HG02610 (cell line): ENCODE data around the gene CUL2.
A peak's percentile ranks its signal among the peaks of the same experiment; 100 is the strongest.

Experiments used
- ATAC-seq: cut with Tn5 transposase; IDR thresholded peaks from one replicate; pipeline ENCODE4 v1.9.1; 2021; ENCODE audit warnings: mild to moderate bottlenecking, moderate library complexity; ENCODE audit not compliant: unreplicated experiment

The CUL2 gene

GRCh38 chr10:35090162-35090954, at the start of gene CUL2:
Gene CUL2, minus strand, starts transcription at chr10:35090341. Its CDS starts 19,024 bp downstream, at chr10:35071317.
- ATAC-seq, result peak; percentile 94

DNA sequence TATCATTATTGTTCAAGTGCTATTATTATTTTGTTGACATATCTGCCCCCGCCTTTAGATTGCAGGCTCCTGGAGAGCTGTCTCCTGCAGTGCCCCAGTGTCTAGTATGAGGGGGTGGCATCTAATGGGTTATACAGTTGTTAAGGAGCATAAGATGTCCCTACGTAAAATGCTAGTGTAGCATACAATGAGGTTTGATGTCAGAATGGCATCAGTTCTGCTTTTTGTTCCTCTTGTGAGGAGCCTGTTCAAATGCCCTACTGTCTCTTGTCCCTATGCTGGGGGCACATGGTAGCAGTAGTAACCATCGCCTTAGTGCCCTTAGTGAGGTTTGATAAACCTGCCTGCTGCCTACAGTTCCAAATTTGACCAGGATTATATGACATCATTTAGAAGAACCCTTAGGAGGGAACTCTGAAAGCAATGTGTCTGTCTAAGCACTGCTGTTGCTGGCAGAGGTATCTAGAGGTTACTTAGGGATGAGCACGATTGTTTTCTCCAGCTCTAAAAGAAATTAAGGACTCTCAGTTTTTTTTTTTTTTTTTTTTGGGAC, 46.2 kb upstream of the CUL2 start:
- peak; percentile 57 for ATAC-seq

DNA sequence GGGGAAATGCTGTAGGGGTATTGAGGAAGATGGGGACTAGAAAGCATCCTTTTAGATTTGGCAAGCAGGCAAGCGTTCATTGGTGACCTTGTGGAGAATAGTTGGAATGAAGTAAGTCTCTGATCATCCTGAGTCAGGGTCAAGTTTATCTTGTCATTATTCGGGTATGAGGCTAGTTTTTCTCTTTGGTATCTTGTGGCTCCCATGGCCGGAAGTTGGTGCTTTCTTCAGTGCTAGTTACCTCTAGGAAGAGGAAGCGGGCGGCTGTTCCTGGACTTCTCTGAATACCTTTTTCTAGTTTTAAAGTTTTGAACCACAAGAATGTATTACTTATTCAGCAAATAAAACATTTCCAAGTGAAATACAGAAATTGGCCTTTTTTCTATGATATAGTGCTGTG, 45.7 kb upstream of the CUL2 start:
- ATAC-seq, result no peak

DNA sequence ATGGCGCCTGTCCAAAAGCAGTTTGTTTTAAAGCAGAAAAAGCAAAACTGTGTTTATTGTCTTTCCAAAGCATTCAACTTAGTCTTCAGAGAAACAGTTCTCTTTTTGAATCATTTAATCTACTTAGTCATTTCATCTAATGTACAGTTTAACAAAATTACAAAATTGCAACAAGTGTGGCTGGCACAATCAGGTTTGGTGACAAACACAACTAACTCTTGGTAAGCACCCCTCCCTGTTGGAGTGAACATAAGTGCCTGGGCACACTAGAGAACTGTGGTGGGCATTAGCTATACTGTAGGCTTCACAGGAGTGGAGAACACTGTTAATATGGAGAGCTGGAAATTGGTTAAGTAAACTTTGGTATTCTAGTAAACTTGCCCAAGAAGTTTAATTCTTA, 43.4 kb upstream of the CUL2 start:
- no peak for ATAC-seq

DNA sequence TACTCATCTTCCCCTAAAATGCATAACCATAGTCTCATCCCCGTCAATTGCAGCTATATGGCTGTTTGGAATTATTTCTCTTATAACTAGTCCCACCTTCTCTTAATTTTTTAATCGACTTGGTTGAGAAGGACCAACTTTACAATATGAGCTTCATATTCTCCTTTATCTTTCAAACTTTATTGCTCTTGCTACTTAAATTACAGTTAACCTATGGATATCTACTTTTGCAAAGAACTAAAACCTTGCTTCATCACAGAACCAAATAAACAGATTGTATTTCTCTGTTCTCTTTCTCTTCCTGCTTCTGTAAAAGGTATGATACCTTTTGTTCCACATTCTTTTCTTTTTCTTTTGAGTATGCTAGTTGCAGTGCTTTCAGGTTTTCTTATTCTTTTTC, 42.6 kb upstream of the CUL2 start:
- ATAC-seq, result no peak

- no peak for ATAC-seq
These were observed 40.5 kb upstream of the CUL2 start for GRCh38 chr10:35130663-35131062.

DNA sequence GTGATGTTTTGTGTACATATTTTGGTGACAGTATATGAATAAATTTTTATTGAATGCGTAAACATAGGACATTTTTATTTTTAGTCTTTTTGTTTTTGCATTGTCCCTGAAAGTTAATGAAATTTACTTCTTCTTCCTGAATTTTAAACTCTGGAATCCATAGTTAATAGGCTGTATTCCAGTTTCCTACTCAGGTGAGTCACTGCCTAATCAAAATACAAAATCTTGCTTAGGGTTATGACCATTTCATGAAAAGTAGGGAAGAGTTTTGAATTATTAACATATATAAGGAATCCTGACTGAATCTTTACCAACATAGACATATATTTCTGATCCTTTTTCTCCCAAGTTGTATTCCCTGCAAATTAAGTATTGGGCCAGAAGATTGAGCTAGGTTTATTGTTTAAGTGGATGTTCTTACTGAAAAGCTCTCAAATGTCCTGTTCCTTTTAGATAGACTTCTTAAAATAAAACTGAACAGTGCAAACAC, 39.1 kb upstream of the CUL2 start:
- no peak for ATAC-seq

DNA sequence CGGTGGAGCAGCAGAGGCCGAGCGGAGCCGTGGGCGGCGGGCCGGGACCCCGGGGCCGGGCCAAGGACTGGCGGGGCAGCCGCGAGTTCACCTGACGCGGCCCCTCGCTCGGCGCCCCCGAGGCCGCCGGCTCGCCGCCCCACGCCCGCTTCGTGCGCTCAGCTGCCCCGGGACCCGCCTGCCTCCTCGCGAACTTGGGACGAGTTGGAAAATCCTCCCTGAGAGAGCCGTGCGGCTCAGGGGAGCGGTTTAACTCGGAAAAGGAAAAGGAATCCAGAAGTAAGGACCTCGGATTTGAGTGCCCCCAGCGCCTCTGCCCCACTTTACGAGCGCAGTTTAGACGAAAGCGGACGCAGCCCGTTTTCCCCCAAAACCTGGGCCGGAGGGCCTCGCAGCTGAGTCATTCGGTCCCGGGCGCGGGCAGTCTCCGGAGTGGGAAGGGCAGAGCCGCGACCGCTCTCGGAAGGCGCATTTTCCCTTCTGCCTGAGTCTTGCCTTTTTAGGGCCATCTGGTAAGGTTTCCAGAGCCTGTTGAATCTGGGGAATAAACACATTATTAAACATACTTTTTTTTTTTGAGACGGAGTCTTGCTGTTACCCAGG, 37.2 kb upstream of the CUL2 start:
- peak; percentile 18 for ATAC-seq

GRCh38 chr10:35126530-35127288, 36.6 kb upstream of the CUL2 start, which contains the start of gene CREM:
Gene CREM, plus strand, starts transcription at chr10:35126846. Its CDS starts 10,990 bp downstream, at chr10:35137836.
- ATAC-seq, result peak; percentile 84

- peak; percentile 0 for ATAC-seq
These were observed 36.0 kb upstream of the CUL2 start for GRCh38 chr10:35126062-35126529.

GRCh38 chr10:35124540-35124939, 34.4 kb upstream of the CUL2 start:
- no peak for ATAC-seq

- ATAC-seq, result no peak
These were observed 29.2 kb upstream of the CUL2 start for GRCh38 chr10:35119378-35119777.

GRCh38 chr10:35112571-35112970, 22.4 kb upstream of the CUL2 start:
- no peak for ATAC-seq

- ATAC-seq, result no peak
These were observed 13.7 kb upstream of the CUL2 start for GRCh38 chr10:35103882-35104281.

DNA sequence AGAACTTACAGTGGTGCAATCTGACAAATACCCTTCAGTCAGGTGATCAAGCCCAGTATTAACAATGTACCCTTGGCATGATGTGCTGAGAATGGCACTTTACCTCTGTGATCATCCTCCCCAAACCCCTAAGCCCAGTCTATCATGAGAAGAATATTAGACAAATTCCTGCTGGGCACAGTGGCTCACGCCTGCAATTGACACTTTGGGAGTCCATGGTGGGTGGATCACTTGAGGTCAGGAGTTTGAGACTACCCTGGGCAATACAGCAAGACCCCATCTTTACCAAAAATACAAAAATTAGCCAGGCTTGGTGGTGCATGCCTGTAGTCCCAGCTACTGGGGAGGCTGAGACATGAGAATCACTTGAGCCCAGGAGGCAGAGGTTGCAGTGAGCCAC, 7.4 kb upstream of the CUL2 start:
- no peak for ATAC-seq

DNA sequence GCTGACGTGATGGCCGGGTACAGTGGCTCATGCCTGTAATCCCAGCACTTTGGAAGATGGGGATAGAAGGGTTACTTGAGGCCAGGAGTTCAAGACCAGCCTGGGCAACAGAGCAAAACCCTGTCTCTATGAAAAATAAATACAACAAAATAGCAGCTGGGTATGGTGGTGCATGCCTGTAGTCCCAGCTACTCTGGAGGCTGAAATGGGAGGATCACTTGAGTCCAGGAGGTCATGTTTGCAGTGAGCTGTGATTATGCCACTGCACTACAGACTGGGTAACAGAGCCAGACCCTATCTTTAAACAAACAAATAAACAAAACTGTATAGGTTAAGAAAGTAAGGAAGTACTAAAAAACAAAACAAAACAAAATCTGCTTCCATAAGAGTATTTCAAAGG, 6.2 kb upstream of the CUL2 start:
- no peak for ATAC-seq

- no peak for ATAC-seq
These were observed 2.7 kb upstream of the CUL2 start for GRCh38 chr10:35092851-35093250.

GRCh38 chr10:35091994-35092790, 2.1 kb upstream of the CUL2 start:
- ATAC-seq, result no peak

DNA sequence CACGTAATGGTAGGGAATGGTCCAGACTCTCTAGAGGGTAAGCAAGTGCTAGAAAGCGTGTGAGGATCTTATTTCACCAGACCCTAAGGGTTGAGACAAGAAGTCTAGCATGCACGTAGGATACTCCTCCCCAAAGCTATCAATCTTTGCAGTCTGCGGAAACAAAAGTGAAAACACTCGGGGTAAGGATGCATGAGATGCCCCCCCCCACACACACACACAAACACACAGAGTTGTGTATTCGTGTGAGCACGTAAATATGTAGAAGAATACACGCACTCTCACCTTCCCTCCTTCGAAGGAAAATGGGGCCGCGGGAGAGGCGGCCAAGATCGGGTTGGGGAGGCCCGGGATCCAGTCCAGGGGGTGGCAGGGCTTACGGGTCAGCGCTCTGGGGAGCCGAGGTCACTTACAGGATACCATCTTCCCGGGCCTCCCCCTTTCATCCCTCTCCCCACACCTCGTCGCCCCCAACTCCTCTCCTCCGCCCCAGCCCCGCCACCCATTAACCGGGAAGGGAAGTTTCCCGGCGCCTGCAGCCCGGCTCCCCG, 455 bp downstream of the CUL2 start:
- peak; percentile 33 for ATAC-seq

- no peak for ATAC-seq
These were observed 6.9 kb downstream of the CUL2 start for GRCh38 chr10:35083242-35083641.
